HG03095 (cell line): ENCODE results near the gene FBXL17.

ENCODE experiments used
- ATAC-seq: cut with Tn5 transposase; IDR thresholded peaks from one replicate; pipeline ENCODE4 v1.9.1; 2021; ENCODE audit warnings: moderate library complexity; ENCODE audit not compliant: unreplicated experiment

Gene FBXL17

GRCh38 chr5:108375768-108376167 is 6.1 kb downstream of the FBXL17 start:
- ATAC-seq: no peak

DNA sequence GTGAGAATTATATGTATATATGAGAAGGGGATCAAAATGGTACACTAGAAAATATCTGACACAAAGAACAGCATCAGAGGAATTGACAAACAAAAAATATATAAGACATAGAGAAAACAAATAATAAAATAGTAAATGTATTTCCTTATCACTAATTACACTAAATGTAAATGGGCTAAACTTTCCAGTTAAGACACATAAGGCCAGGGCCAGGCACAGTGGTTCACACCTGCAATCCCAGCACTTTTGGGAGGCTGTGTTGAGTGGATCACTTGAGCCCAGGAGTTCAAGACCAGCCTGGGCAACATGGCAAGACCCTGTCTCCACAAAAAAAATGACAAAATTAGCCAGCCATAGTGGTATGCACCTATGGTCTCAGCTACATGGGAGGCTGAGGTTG is 8.5 kb downstream of the FBXL17 start:
- no peak for ATAC-seq

DNA sequence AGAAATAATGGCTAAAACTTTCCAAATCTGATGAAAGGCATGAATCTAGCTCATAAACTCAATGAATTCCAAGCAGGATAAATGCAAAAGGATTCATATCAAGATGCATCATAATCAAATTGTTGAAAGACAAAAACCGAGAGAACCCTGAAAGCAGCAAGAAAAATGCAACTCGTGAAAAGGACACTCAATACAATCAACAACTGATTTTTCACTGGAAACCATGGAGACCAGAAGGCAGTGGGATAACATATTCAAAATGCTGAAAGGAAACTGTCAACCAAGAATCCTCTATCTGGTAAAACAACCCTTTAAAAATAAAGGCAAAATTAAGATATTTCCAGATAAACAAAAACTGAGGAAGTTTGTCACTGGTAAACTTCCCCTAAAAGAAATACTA is 9.5 kb downstream of the FBXL17 start:
- ATAC-seq: no peak

GRCh38 chr5:108371263-108371662 is 10.6 kb downstream of the FBXL17 start:
- ATAC-seq: no peak

- no peak for ATAC-seq
Observed at GRCh38 chr5:108369167-108369566, 12.7 kb downstream of the FBXL17 start.

- no peak for ATAC-seq
Observed at GRCh38 chr5:108367679-108368334, 14.1 kb downstream of the FBXL17 start.

DNA sequence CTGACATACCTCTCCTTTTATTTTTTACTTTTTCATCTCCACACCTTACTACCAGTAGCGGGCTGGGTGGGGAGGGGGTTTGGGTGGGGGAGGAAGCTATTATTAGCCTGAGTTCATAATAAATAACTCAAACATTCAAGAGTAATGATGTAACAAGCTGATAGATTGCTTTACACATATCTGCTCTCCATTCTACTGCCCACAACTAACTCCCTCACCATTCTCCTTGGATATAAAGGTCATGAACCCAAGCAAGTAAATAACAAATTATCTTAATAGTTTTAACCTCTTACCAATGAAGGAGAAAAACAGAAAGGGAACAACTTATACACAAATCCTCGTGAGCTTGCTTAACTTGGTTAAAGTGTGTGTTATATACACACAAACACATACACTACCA is 15.4 kb downstream of the FBXL17 start:
- no peak for ATAC-seq

- ATAC-seq: no peak
Observed at GRCh38 chr5:108361771-108362170, 20.1 kb downstream of the FBXL17 start.

- no peak for ATAC-seq
Observed at GRCh38 chr5:108361239-108361638, 20.7 kb downstream of the FBXL17 start.

DNA sequence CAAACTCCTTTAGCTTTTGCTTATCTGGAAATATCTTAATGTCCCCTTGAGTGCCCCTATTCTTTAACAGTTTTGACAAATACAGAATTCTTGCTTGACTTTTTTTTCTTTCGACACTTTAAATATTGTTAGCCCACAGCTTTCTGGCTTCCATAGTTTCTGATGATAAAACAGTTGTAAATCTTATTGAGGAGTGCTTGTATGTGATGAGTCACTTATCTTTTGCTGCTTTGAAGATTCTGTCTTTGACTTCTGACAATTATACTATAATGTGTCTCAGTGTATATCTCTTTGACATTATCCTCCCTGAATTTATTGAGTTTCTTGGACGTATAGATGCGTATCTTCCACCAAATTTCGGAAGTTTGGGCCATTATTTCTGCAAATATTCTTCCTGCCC is 21.6 kb downstream of the FBXL17 start:
- ATAC-seq: no peak

DNA sequence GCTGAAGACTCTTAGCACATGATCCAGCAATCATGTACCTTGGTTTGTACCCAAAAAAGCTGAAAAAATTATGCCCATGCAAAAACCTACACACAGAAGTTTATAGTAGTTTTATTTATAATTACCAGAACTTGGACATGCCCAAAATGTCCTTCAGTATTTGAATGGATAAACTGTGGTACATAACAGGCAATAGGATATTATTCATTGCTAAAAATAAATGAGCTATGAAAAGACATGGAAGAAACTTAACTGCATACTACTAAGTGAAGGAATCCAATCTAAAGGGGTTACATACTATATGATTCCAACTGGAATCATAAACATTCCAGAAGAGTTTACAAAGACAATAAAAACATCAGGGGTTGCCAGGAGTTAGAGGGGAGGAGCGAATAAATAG is 25.6 kb downstream of the FBXL17 start:
- ATAC-seq: no peak

DNA sequence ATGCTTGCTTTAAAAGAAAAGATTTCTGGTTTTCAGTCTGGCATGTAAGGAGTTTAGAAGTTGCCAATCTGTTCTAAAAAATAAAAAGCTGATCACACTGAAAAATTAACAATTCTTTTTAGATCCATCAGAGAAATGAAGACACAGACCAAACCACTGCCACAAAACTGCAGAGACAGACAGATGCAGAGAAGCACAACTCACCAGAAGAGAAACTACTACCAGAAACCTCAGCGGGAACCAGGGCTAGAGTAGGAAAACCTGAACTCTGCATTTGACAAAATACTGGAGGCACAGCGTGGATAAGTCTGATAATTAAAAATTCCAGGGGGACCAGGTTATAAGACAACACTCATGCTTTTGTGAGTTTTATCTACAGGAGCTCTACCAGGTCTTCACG is 28.8 kb downstream of the FBXL17 start:
- no peak for ATAC-seq

- ATAC-seq: no peak
Observed at GRCh38 chr5:108345541-108346171, 36.2 kb downstream of the FBXL17 start.

GRCh38 chr5:108344103-108344822 is 37.6 kb downstream of the FBXL17 start:
- no peak for ATAC-seq

DNA sequence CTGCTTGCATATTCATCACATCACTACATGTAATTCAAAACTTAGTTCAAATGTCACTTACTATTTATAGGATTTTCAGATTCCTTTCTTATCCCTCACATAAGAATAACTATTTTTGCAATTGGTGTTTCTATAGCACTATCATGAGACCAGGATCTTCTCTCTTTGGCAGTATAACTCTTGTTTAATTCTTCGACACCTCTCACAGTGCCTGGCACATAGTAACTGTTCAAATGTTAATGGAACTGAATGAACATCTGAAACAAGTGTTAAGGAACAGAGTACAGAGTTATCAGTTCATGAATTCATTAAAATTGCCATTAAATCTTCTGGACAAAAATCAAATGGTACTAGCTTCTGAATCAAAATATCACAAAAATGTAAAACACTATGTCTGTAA is 40.0 kb downstream of the FBXL17 start:
- ATAC-seq: no peak

- ATAC-seq: no peak
Observed at GRCh38 chr5:108340131-108340530, 41.8 kb downstream of the FBXL17 start.

GRCh38 chr5:108339220-108339619 is 42.7 kb downstream of the FBXL17 start:
- ATAC-seq: no peak

DNA sequence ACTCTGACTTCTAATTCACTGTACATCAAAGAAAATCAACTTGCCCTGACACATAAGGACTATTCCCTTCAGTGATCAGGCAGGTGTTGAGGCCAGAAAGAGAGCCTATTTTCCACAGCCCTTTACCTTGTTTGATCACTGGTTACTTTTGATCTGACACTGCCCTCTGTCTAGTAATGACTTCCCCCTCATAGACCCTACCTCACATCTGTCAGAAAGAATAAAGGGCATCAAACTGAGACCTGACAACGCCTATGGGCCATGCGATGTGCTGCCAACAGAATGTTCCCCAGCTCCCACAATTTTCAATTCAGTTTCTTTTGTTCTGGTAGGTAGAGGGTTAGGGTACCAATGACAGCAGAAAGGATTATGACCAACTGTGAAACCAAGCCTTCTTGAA is 47.7 kb downstream of the FBXL17 start:
- no peak for ATAC-seq

DNA sequence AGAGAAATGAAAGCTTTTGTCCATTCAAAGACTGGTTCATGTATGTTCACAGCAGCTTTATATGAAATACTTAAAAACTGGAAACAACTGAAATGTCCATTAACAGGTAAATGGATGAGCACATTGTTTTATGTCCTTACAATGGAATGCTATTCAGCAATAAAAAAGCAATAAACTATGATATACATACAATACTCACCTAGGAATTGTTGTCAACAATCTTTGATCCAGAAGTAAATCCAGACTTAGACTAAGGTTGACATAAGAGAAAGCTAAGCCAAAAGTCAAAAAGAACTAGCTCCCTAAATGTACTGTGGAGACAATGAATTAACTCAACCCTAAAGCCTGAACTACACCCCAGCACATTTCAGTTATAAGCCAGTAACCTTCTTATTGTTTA is 54.9 kb downstream of the FBXL17 start:
- no peak for ATAC-seq

- no peak for ATAC-seq
Observed at GRCh38 chr5:108324886-108325285, 57.0 kb downstream of the FBXL17 start.

GRCh38 chr5:108321341-108321740 is 60.6 kb downstream of the FBXL17 start:
- ATAC-seq: no peak

DNA sequence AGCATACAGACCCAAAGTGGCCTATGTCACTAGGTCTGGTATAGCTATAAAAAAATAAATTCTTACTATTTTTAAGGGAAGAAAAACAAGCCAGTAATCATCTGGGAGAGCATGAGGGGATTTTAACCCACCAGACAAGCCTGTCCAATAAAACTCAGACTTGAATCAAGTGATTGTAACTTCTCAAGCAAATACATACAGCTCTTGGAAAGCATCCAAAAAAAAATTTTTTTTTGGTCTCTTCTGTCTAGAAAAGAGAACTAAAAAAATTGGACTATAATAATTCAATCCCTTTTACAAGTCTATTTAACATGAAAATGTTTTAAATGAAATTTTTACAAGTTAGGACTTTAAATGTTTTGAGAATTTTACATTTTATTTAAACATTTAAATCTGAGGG is 61.7 kb downstream of the FBXL17 start:
- no peak for ATAC-seq
